Heart right ventricle (tissue), 16 donors: ENCODE results near the gene MKI67. TPM values are rescaled to one million over a fixed set of nuclear protein-coding genes. Genes with fewer than 3 reads are reported as not detected.
A peak's percentile ranks its signal among the peaks of the same experiment; 100 is the strongest.

Experiments
- ATAC-seq, 8 donors: fragments of 200-7000 bp; cut with Tn5 transposase; one replicate each; pipeline ENCODE4 v1.9.1; 2020; ENCODE audit warnings: mild to moderate bottlenecking in 8 of 8, moderate library complexity in 8 of 8, moderate number of reproducible peaks in 1 of 8
- DNase-seq, 2 donors: peaks; one replicate each; pipeline ENCODE4 v3.0.0-alpha.2; 2020
- H3K27ac ChIP-seq, 10 donors: fragments of 200-600 bp; sonication (generic) in 2 of 10; one replicate each; pipeline versions ENCODE4 v1.5.0 to v1.8.0; 2020 to 2022; ENCODE audit warnings: mild to moderate bottlenecking in 3 of 10
- H3K27me3 ChIP-seq, 7 donors: fragments of 200-600 bp; one replicate each; pipeline ENCODE4 v1.8.0; 2021 to 2022; ENCODE audit warnings: mild to moderate bottlenecking in 2 of 7
- H3K36me3 ChIP-seq, 9 donors: fragments of 200-600 bp; sonication (generic) in 1 of 9; one replicate each; pipeline versions ENCODE4 v1.5.0 to v1.8.0; 2020 to 2022; ENCODE audit warnings: mild to moderate bottlenecking in 2 of 9
- H3K4me1 ChIP-seq, 9 donors: fragments of 200-600 bp; sonication (generic) in 1 of 9; one replicate each; pipeline versions ENCODE4 v1.5.0 to v1.8.0; 2020 to 2022; ENCODE audit warnings: mild to moderate bottlenecking in 4 of 9
- H3K4me3 ChIP-seq, 10 donors: fragments of 200-600 bp; sonication (generic) in 2 of 10; one replicate each; pipeline versions ENCODE4 v1.5.0 to v1.8.0; 2020 to 2022; ENCODE audit warnings: mild to moderate bottlenecking in 7 of 10, moderate library complexity in 2 of 10
- H3K9me3 ChIP-seq, 11 donors: fragments of 200-600 bp in 10 of 11; sonication (generic) in 2 of 11; one replicate each; pipeline versions ENCODE4 v1.5.0 to v1.8.0; 2013 to 2022; ENCODE audit warnings: mild to moderate bottlenecking in 2 of 11, control low read depth in 1 of 11, moderate library complexity in 1 of 11
- CTCF ChIP-seq, 9 donors: fragments of 200-600 bp; sonication (generic) in 2 of 9; IDR thresholded peaks; one replicate each; pipeline versions ENCODE4 v1.5.0 to v1.8.0; 2021 to 2022; ENCODE audit warnings: antibody characterized with exemption in 9 of 9, mild to moderate bottlenecking in 5 of 9, moderate library complexity in 1 of 9
- WGBS, 2 donors: extraction: QIAGEN DNeasy Blood & Tissue Kit; methylation state at CpG; one replicate each; pipeline ENCODE4 v1.1.7; 2013; ENCODE audit warnings: inconsistent platforms in 1 of 2; 5-methylcytosine and 5-hydroxymethylcytosine counted together
- intact Hi-C, 10 donors: fragments of 100-400 bp; cut with DNase I; formaldehyde crosslinking; loops; one replicate each; pipeline versions ENCODE4 v1.11.1 to v1.14.2; 2022
- polyA plus RNA-seq, 2 donors: library from polyadenylated mRNA; stranded (reverse); fragments of 200-250 nt; gene quantifications; one replicate each; pipeline ENCODE4 v1.2.3, GENCODE V29; 2013
- total RNA-seq, 10 donors: library from RNA; stranded (reverse); fragmentation: NEBNext Ultra II Directional in 3 of 10; extraction: Animal tissue kit (Norgen Biotek cat#: 25700) in 3 of 10; gene quantifications; one replicate each; pipeline versions ENCODE4 v1.2.1 to v1.2.4, GENCODE V29; 2021 to 2023
- donor health status: Arrhythmogenic right ventricular cardiomyopathy.
- donor health status: ischemic (EF 13 %, LVEDD 7.1; RV severe dilation, severe dysfunction).
- donor health status: healthy with polysubstance abuse.
- donor health status: DM: no; HTN: yes; CAD: no.
- donor health status: DM: no; HTN: no; CAD: no.
- donor health status: ischemic (EF 25% LVEDD 6.9; RV normal size, moderate dysfunction).
- donor health status: ischemic (EF 25% LVEDD 5.7; RV mildly dilated, moderate dysfunction).
- donor health status: healthy.
- donor health status: DM: yes; HTN: yes; CAD: no.
- donor health status: Ischemic cardiomyopathy.
- donor health status: ischemic (EF 35%, LVEDD 5.7; RV mildly dilated, moderate dysfunction).
- donor health status: nonischemic (EF 11% LVEDD 7.7; RV severe dilation, severe dysfunction).
- donor health status: DM: yes; HTN: yes; CAD: no.
- donor health status: PGD.
- donor health status: ischemic (EF 29% LVEDD 5.4; RV normal size, mild dysfunction).
- donor health status: nonischemic (EF 23%, LVEDD 6.1; RV moderate dilation, normal function).

The MKI67 gene
- total and polyA plus RNA-seq, 12 donors, result 0.09 to 19.1 (median 0.42) TPM

- peaks cover 0 to 69% (median 36%) of the 10 kb centered on the region in 9 donors for H3K4me1 ChIP-seq
- no peaks in the 10 kb centered on the region for H3K9me3 ChIP-seq
- peaks cover 0 to 97% (median 12%) of the 10 kb centered on the region in 9 donors for H3K36me3 ChIP-seq
- peak overlapping the region in 9 of 10 donors; percentile 48 to 95 (median 74) for H3K27ac ChIP-seq
- 76 to 79% methylated on average over 11 of the region's 11 CpGs for WGBS, 2 donors
- intact Hi-C loops, result loop anchor here in 3 of 10 donors (10.0 kb wide), 2 partner anchors 50 to 350 kb away; no protein-coding TSS in a partner anchor
- peak; percentile 52 to 74 for DNase-seq
- no peaks in the 10 kb centered on the region for H3K27me3 ChIP-seq
- no peak for TF ChIP-seq CTCF (IDR thresholded peaks at IDR 0.05)
- H3K4me3 ChIP-seq, result peak overlapping the region in 1 of 10 donors; percentile 36
- ATAC-seq, result peak; percentile 46 to 76 (median 67)
These were observed 61.9 kb downstream of the MKI67 start for GRCh38 chr10:128064108-128064969.

GRCh38 chr10:128063736-128064107 is 62.5 kb downstream of the MKI67 start:
- TF ChIP-seq CTCF (IDR thresholded peaks at IDR 0.05), result no peak
- 83% methylated on average over 7 of the region's 7 CpGs for WGBS, 2 donors
- Histone ChIP-seq H3K9me3 (no peaks in the 10 kb centered on the region), H3K27me3 (no peaks in the 10 kb centered on the region), H3K4me1 (peaks cover 0 to 75% (median 32%) of the 10 kb centered on the region in 9 donors), H3K36me3 (peaks cover 0 to 97% (median 12%) of the 10 kb centered on the region in 9 donors), H3K4me3 (peak overlapping the region in 2 of 10 donors; percentile 1 to 36), H3K27ac (peak overlapping the region in 9 of 10 donors; percentile 48 to 95 (median 74))
- DNase-seq (no peak), ATAC-seq (peak in 2 of 8 donors; percentile 1 to 9)
- intact Hi-C loops, result loop anchor here in 3 of 10 donors (10.0 kb wide), 2 partner anchors 49 to 349 kb away; no protein-coding TSS in a partner anchor

- intact Hi-C loops, result loop anchor here in 3 of 10 donors (10.0 kb wide), 2 partner anchors 48 to 348 kb away; no protein-coding TSS in a partner anchor
- H3K4me3 ChIP-seq, result peak overlapping the region in 6 of 10 donors; percentile 1 to 36 (median 13)
- ATAC-seq (peak in 7 of 8 donors; percentile 11 to 70 (median 47)), DNase-seq (peak in 1 of 2 donors; percentile 55)
- no peak for TF ChIP-seq CTCF (IDR thresholded peaks at IDR 0.05)
- H3K9me3 ChIP-seq, result no peaks in the 10 kb centered on the region
- peaks cover 0 to 97% (median 12%) of the 10 kb centered on the region in 9 donors for H3K36me3 ChIP-seq
- peak overlapping the region in 9 of 10 donors; percentile 2 to 95 (median 74) for H3K27ac ChIP-seq
- 41 to 48% methylated on average over 19 of the region's 19 CpGs for WGBS, 2 donors
- peaks cover 0 to 82% (median 32%) of the 10 kb centered on the region in 9 donors for H3K4me1 ChIP-seq
- no peaks in the 10 kb centered on the region for H3K27me3 ChIP-seq
These were observed 63.2 kb downstream of the MKI67 start for GRCh38 chr10:128062881-128063563.
